Measurements from ENCODE around the gene VPS51.
A peak's percentile ranks its signal among the peaks of the same experiment; 100 is the strongest.
"Not testable (repeated sequence)": the region's sequence is repeated elsewhere in the genome, so short reads cannot be mapped to it uniquely, and the experiment has no call there.

Gene VPS51

DNA sequence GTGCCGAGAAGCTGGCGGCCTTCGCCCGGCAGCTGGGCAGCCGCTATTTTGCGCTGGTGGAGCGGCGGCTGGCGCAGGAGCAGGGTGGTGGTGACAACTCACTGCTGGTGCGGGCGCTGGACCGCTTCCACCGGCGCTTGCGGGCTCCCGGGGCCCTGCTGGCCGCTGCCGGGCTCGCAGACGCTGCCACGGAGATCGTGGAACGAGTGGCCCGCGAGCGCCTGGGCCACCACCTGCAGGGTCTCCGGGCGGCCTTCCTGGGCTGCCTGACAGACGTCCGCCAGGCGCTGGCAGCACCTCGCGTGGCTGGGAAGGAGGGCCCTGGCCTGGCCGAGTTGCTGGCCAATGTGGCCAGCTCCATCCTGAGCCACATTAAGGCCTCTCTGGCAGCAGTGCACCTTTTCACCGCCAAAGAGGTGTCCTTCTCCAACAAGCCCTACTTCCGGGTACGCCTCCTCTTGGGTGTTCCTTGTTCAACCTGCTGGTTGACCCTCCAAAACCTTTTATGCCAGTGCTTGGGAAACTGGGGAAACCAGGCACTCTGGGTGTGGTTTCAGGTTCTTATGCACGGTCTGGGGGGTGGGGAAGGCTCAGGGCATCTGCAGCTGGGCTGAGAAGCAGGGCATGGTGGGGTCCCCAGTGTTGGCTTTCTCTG, 12.6 kb downstream of the VPS51 start:
- DNase-seq, result no peak

DNA sequence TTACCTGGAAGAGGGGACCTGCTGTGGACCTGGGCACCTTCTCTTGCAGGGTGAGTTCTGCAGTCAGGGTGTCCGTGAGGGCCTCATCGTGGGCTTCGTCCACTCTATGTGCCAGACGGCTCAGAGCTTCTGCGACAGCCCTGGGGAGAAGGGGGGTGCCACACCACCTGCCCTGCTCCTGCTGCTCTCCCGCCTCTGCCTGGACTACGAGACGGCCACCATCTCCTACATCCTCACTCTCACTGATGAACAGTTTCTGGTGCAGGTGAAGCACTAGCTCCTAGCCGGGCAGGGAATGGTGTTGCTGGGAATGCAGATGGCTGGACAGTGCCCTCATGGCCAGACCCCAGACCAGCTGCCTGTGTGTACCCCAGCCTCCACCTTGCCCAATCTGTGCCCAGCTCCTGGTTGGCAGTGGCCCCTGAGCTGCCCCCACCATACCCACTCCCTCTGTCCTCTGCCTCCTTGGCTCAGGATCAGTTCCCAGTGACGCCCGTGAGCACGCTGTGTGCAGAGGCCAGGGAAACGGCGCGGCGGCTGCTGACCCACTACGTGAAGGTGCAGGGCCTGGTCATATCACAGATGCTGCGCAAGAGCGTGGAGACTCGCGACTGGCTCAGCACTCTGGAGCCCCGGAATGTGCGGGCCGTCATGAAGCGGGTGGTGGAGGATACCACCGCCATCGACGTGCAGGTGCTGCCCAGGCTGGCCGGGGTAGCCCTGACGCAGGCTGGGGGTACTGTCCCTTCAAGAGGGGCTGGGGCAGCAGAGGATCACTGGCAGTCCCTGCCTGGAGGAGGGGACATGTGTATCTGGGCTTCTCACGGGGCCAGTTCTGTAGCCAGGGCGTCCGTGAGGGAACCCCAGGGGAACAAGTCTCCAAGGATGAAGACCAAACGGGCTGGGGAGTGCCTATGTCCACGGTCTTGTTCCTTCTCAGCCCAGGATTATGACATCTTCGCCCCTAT, 13.5 kb downstream of the VPS51 start:
- DNase-seq, result no peak

DNA sequence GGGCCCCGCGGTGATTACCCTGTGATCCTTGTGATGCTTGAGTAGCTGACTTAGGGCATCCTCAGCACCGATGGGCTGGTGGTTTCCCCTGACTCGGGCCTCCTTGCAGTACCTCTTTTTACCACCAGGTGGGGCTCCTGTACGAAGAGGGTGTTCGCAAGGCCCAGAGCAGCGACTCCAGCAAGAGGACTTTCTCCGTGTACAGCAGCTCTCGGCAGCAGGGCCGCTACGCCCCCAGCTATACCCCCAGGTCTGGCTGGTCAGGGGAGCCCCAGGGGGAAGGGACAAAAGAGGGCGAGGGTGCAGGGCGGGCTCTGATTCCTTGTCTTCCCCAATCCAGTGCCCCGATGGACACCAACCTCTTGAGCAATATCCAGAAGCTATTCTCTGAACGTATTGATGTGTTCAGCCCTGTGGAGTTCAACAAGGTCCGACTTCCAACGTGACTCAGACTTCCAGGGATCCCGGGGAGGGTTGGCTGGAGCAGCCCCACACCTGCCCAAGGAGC, 14.4 kb downstream of the VPS51 start:
- DNase-seq, result peak; percentile 87

DNA sequence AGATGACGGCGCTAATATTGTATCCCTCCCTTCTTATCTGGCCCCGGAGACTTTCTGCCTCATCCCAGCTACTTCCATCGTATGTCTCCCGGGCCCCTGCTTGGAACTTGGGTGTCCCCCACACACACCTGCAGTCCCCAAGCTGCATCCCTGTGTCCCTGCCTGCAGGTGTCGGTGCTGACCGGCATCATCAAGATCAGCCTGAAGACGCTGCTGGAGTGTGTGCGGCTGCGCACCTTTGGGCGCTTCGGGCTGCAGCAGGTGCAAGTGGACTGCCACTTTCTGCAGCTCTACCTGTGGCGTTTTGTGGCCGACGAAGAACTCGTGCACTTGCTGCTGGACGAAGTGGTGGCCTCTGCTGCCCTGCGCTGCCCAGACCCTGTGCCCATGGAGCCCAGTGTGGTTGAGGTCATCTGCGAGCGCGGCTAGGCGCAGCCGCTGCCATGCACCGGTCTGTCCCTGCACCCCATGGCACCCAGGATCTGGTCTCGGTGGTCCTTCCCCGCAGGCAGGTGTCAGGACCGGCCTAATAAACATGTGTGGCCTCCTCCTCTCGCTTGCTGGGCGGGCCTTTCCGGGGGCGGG, 15.2 kb downstream of the VPS51 start:
- DNase-seq, result no peak

DNA sequence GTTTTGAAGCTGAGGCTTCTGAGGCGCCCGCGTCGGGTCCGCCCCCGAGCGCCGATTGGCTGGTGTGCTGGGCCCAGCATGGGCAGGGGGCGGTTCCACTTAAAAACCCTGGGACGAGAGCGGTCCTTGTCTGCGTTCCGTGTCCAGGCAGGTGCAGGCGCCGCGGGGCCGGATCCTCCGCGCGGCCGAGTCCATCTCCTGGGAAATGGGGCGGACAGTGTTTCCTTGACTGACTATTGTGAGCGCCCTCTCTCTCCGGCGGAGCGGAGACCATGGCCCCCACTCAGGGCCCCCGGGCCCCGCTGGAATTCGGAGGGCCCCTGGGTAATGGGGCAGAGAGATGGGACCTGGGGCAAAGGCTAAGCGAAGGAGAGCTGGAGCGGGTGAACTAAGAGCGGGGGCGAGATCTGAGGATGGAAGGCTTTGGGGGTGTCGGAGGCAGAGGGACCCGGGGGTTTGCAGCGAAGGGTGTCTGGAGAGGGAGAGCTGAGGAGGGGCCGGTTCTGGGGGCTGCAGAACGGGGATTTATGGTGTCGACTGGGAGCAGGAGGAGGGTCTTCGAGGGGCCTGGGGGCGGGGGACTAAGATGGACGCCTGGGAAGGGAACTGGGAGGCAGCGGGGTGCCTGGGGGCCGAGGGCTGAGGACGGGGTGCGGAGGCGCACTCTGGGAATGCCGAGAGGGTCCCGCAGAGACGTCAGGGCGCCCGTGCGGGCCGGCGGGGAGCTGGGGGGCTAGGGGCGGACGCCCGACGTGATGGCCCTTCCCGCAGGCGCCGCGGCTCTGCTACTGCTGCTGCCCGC, 15.9 kb downstream of the VPS51 start, which contains the start of gene TM7SF2:
Gene TM7SF2 (plus strand): TSS at position 129 of the 802 bp plus-strand sequence. CDS start 144 bp downstream, at position 273.
- DNase-seq, result peak; percentile 90

DNA sequence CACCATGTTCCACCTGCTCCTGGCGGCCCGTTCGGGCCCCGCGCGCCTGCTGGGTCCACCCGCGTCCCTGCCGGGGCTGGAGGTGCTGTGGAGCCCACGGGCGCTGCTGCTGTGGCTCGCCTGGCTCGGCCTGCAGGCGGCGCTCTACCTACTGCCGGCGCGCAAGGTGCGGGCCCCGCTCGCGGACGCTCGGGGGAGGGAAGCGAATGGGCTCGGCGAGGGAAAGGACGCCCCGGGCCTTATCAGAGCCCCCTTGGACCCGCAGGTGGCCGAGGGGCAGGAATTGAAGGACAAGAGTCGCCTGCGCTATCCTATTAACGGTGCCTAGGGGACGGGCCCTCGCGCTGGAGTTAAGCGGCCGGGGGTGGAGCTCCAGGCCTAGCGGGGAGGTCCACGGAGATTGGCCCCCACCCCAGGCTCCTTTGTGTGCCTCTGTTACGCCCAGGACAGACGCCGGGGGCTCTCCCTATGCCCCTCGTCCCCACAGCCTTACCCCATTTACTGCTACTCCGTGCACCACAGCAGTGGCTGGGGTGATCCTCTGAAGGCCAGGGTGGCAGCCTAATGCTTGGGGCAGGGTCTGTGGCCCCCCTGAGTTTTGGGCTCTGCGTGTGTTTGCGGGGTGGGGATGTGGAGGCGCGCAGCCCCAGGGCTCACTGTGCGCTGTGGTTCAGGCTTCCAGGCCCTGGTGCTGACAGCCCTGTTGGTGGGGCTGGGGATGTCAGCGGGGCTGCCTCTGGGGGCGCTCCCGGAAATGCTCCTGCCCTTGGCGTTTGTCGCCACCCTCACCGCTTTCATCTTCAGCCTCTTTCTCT, 16.7 kb downstream of the VPS51 start:
- peak; percentile 74 for DNase-seq

DNA sequence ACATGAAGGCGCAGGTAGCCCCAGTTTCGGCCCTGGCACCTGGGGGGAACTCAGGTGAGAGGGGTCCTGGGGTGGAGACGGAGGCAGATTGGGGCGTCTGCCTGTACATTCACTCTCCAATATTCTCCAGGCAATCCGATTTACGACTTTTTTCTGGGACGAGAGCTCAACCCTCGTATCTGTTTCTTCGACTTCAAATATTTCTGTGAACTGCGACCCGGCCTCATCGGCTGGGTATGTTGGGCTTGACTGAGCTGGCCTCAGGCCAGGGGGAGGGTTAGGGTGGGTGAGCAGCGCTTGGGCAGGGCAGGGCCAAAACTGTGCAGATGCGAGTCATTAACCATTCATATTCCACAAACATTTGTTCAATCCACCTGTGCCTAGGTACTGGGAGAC, 17.3 kb downstream of the VPS51 start:
- no peak for DNase-seq

DNA sequence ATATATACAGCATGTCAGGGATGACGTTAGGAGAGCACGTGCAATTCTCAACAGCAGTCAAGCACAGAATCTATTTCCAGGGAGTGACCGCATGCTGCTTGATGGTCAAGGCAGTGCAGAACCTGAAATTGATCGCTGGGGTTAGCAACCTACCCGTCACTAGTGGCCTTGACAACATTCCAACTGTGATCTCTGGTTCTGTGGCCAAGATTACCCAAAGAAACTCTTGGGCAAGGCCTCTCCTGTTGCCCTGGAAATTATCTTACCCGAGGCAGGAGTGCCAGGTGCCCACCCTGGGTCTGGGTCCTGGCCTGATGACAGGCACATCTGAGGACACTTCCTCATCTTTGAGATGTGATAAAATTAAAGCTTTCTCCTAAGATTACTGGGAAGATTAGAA, 17.8 kb downstream of the VPS51 start:
- no peak for DNase-seq

DNA sequence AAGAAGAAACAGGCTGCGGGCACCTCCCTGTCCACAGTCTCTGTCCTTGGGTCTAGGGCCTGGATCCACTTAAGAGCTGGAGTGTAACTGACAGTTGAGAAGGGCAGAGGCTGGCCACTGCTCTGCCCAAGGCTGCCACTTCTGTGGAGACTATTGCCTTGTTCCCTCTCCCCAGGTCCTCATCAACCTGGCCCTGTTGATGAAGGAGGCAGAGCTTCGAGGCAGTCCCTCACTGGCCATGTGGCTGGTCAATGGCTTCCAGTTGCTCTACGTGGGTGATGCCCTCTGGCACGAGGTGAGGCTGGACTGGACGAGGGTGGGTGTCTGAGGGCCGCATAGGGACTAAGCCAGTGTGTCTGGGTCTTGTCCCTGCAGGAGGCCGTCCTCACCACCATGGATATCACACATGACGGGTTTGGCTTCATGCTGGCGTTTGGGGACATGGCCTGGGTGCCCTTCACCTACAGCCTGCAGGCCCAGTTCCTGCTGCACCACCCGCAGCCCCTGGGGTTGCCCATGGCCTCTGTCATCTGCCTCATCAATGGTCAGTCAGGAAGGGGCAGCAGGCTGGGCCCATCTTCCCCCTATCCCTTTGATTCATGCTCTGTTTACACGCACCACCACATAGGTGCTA, 18.6 kb downstream of the VPS51 start:
- DNase-seq, result no peak

DNA sequence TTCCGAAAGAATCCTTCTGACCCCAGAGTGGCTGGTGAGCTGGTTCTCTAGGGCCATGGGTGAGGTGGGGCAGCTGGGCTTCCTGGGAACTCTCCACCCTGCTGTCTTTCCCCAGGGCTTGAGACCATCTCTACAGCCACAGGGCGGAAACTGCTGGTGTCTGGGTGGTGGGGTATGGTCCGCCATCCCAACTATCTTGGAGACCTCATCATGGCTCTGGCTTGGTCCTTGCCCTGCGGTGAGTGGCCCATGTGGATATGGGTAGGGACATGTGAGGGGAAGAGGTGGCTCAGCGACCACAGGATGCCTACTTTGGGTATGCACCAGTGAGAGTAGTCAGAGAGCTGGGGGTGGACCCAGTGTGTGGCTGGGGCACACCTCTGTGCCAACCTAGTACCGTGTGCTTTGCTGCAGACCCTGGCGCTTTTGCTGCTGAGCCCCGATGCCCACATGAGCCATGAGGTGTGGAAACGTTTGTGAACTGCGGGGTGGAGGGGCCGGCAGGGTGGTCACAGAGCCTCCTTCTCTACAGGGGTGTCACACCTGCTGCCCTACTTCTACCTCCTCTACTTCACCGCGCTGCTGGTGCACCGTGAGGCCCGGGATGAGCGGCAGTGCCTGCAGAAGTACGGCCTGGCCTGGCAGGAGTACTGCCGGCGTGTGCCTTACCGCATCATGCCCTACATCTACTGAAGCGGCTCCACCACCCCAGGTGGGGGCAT, 19.5 kb downstream of the VPS51 start:
- DNase-seq, result no peak

DNA sequence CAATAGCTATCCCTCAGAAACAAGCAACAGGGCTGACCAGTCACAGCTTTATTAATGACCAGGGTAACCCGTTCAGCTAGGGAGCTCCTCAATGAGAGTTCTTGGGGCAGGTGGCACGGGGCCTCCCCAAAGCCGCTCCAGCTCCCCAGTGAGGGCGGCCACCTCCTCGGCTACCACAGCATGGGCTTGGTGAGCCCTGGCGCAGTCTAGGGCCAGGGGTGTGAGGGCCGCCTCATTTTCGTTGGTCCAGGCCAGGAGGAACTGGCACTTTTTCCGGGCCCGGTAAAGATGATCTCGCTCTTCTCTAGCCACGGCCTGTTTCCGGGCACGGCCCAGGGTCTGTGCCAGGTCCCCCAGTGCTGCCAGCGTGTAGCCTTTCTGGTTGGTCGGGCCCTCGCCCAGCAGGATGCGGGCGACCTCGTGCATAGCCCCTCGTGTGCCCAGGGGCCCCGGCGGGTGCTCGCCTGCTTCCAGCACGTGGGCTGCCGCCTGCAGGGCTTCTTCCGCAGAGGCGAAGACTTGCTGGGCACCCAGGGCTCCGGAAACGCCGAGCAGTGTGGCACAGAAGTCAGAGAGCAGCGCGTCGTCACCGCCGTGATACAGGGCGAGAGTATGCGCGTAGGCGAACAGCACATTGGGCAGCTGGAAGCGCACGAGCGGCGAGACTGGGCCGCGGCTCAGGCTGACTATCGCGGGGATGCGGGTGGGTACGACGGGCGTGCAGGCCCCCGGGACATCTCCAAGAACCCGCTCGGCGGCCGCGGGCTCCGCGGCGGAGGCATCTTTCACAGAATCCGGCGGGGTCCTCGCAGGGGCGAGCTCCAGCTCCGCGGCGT, 20.6 kb downstream of the VPS51 start:
- peak; percentile 70 for DNase-seq

DNA sequence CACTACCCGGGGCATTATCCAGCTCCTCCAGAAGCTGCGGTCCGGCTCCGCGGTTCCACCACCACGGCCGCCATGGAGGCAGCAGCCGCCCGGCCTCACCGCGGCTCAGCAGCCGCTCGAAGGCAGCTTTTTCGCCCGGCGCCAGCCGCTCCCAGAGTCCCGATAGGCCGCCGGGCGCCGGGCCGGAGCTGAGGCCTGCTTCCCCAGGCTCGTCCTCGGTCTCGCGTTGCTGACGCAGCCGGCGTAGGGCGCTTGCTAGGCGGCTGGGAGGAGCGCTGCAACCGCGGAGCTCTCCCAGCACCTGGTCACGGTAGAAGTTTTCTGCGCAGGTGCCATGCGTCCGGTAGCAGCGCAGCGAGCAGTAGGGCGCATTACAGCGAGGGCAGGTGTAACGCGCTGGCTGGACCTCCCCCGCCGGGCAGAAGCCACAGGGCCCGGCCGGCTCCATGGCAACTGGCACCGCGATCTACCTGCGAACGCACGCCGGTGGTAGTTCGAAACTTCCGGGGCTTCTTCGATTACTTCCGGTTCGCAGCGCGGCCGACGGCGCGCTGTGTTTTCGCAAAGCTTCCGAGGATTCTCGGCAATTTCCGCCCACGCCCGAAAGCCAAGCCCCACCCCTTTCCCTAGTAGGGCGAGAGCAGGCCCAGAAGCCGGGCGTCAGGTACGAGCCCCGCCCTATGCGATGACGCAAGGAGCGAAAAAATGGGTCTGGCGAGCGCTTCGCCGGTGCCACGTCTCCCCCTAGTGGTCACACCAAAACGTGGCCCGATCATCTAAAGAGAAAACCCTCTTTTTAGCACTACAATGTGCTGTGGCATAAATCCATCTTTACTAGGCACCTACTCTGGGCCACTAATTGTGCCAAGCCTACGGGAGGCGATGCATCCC, 21.4 kb downstream of the VPS51 start, which contains the start of gene ZNHIT2:
Gene ZNHIT2 (minus strand): TSS at position 496 of the 891 bp plus-strand sequence. CDS start 48 bp downstream, at position 448.
- DNase-seq, result peak; percentile 100

DNA sequence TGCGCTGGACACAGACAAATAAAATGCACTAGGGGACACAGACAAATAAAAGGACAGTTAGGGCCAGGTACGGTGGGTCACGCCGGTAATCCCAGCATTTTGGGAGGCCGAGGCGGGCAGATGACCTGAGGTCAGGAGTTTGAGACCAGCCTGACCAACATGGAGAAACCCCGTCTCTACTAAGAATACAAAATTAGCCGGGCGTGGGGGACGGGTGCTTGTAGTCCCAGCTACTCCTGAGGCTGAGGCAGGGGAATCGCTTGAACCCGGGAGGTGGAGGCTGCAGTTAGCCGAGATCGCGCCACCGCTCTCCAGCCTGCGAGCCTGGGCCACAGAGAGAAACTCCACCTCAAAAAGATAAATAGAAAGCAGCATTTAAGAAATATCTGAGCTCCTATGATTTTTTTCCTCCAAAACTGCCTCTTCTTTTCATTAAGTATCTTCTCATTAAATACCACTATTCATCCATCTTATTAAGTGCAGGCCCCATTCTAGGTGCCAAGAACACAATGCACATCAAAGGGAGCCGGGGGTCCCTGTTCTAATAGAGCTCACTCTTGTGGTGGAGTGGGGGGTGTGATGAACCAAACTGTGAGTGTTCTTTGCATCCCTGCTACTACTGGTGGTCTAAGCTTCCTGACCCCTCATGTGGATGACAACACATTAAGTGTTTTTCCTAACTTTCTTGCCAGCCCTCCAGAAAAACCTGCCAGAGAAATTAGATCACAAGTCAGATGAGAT, 22.3 kb downstream of the VPS51 start:
- DNase-seq, result no peak

DNA sequence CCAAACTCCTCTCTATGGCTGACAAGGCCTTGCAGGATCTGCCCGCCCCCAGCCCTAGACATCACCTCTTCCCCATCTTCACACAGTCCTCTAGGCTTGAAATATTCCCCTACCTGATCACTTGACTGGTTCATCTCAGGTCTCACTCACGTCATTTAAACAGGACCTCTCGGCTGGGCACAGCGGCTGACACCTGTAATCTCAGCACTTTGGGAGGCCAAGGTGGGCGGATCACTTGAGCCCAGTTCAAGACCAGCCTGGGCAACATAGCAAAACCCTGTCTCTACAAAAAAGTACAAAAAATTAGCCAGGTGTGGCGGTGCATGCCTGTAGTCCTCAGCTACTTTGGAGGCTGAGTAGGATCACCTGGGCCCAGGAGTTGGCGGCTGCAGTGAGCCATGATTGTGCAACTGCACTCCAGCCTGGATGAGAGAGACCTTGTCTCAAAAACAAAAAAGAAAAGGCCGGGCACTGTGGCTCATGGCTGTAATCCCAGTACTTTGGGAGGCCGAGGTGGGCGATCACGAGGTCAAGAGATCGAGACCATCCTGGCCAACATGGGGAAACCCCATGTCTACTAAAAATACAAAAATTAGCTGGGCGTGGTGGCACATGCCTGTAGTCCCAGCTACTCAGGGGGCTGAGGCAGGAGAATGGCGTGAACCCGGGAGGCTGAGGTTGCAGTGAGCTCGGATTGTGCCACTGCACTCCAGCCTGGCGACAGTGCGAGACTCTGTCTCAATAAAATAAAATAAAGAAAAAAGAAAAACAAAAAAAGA, 23.1 kb downstream of the VPS51 start:
- DNase-seq, result not testable (repeated sequence)

DNA sequence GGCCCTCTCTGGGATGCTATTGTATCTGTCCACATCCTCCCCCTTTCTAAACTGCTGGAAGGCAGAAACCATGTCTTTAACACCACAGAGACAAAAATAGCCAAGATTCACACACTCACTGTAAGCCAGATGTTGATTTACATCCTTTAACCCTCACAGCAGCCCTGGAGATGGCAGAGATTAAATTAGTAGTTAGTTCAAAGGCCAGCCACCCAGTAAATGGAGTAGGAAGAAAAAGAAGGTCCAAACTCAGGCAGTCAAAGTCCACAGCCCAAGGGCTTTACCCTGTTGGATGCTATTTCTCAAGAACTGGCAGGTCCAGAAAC, 23.6 kb downstream of the VPS51 start:
- DNase-seq, result no peak

DNA sequence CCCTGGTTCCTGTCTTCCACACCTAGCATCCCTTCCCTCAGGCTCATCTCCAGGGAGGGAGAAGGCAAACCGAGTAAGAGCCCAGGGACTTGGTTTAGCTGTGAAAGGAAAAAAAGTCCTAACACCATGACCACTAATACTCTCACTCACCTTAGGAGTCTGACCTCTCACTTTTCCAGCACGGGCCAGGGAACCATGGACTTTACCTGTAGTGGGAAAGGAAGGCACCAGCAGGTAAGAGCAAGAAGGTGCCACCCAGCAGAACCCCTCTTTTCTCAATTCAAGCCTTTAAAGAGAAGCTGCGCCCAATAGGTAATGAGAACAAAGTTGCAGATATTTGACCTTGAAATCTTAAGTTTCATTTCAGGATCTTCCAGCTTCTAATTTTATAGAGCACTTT, 24.8 kb downstream of the VPS51 start:
- DNase-seq, result no peak

DNA sequence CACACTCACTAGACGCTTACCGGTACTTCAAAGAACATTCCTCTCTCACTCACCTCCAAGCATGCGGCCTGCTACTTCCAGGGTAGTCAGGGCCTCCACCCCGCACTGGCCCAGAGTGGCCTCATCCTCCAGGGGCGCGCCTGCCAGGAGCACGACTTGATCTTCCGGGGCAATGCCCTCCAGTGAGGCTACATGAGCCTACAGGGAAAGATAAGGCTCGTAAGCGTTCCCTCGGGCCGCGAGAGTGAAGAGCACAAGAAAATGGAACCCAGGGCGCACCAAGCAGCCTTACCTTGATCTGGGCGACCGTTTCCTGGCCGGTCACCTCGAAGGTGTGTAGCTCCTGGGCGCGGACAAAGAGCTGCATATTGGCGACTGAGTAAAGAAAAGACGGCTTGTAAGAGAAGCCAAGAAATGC, 25.4 kb downstream of the VPS51 start:
- DNase-seq, result no peak
